DMS 273 (cell line): ENCODE measurements around the gene CHML.

Experiments used
- DNase-seq: peaks from one replicate; lab custom pipeline; 2025; ENCODE audit not compliant: unreplicated experiment; lab: John Stamatoyannopoulos, UW

Gene CHML

GRCh38 chr1:241624935-241625334, 15.2 kb downstream of the CHML start:
- DNase-seq, result no peak

DNA sequence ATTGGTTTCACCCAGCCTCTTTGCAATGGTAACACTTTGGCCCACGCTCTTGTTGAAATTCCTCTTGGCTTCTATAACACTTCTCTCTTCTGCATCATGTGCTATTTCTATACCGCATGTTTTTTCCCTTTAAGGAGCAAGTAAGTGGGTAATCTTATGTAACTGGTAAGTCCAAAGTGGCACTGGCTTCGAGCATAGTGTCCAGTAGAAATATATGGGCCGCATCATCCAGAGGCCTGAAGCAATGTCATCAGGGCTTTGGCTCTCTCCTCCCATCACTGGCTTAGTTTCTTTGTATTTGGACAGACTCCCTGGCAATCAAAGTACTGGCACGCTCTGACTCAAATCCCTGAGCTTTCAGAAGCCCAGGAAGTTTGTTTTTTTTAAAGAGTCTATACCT, 17.5 kb downstream of the CHML start:
- DNase-seq, result no peak

- no peak for DNase-seq
These were observed 22.7 kb downstream of the CHML start for GRCh38 chr1:241617426-241617825.

- no peak for DNase-seq
These were observed 24.9 kb downstream of the CHML start for GRCh38 chr1:241615043-241615974.

- no peak for DNase-seq
These were observed 25.6 kb downstream of the CHML start for GRCh38 chr1:241614572-241614971.

DNA sequence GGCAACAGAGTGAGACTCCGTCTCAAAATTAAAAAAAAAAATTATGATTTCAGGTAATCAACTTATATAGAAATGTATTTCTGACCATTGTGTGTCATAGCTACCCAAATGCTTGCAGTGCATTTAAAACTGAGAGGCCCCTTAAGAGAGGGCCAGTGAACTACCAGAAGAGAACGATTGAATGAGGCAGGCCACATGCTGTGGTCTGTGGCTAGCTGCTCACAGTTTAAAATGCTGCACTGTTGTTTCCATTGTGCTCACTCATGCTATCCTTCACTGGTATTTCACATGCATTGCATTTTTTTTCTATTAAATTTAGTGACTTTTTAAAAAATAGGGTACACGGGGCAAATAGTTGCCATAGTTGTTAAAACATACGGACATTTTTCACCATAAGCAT, 26.0 kb downstream of the CHML start:
- no peak for DNase-seq

DNA sequence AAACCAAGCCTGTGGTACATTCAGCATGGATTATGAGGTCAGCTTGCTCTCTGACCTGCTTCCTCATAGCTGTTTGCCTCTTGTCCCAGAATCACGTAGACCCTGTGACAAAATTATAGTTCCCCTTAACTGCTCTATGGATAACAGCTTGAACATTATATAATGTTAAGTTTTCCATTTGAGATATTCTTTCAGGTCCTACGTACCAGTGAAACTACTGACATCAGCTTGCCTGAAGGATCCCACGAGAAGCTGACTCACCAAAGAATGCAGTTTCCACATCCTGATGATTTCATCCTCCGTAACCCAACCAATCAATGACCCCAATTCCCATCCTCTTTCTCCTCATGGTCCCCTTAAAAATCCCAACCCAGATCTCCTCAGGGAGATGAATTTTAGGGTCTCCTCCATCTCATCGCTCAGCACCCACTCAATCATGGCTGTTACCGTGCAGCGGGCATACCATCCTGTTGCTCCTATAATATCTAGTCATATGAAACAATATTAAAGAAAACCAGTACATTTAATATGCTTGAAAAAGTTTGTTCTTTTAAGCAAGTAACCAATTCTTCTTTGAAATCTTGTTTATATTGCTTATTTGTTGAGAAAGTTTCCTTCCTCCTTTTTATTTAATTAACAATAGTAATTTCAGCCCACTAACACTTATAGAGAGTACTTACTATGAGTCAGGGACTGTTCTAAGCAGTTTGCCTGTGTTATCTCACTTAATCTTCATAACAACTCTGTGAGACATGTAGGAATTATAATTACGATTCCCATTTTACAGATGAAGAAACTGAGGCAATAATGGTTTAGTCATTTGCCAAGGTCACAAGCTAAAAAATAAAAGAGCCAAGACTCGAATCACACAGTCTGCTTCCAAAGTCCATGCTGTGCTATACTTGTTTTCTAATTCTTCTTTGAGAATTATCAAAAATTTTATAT, 27.4 kb downstream of the CHML start:
- DNase-seq, result no peak

DNA sequence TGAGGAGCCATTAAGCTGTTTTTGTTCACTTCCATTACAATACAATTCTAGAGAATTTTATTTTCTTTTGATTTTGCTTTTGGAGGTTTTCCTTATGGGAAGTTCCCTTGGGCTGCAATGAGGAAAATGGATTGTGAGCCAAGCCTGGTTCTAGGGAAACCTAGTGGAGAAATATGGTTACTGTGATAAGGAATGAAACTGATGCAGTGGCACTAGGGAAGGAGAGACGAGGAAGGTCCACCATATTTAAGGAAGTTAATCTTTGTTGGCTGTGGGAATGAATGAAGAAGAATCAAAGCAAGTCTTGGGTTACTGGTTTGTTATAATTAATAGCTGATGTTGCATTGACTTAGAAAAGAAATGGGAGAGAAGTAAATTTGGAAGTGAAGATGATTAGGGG, 28.4 kb downstream of the CHML start:
- DNase-seq, result no peak

DNA sequence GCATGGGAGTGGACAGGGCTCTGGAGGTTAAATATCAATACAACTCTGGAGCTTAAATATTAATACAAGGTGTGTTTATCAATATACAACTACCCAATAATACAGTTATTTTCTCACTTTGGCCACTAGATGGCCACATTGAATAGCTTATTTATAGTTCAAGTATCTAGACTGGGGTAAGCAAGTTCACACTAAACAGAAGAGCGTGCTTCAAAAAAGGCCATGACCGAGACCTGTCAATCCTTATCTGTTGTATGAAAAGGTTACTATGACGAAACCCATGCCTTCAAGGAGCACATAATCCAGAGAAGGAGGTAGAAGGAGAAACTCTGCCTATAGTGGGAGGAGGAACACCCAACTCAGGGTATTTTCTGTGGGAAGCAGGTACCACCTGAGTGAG, 29.1 kb downstream of the CHML start:
- DNase-seq, result peak; percentile 83

GRCh38 chr1:241610056-241610815, 29.9 kb downstream of the CHML start:
- peak; percentile 91 for DNase-seq

- no peak for DNase-seq
These were observed 31.7 kb downstream of the CHML start for GRCh38 chr1:241608379-241609033.

- DNase-seq, result no peak
These were observed 32.7 kb downstream of the CHML start for GRCh38 chr1:241607497-241607896.

- no peak for DNase-seq
These were observed 33.6 kb downstream of the CHML start for GRCh38 chr1:241606544-241606943.

- DNase-seq, result peak; percentile 21
These were observed 34.9 kb downstream of the CHML start for GRCh38 chr1:241605146-241605805.

- DNase-seq, result no peak
These were observed 36.4 kb downstream of the CHML start for GRCh38 chr1:241603731-241604245.

DNA sequence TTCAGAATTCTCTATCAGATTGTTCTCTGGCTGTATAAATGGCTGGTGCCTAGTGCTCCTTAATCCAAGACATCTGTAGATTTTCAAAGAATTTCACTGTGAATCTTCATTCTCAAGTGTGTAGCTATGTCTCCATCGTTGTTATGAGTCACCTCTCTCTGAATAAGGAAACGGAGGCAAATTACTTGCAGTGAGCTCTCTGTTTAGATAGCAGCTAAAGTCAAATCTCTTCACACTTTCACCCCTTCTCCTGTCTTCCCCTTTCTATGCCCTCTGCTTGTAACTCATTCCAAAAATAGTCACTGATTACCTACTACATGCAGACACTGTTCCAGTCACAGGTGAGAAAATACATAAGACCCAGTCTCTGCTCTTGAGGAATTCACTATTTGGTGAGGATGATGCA, 39.7 kb downstream of the CHML start:
- no peak for DNase-seq

DNA sequence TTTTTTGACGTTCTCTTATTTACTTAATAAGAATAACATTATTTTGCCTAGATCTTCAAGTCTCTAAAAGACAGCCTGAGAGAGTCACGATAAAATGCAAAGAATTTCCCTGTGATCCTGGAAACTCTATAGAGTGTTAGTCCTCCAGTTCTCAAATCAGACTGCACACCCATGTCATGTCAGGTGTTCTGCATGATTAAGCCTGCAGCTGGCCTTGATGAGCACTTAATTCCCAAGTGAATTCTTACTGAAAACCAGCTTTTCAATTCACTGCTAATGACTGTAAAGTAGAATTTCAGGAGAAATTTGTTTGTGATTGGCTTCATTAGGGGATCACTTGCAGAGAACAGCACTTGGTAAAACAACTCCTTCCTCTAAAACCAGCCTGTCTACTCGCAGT, 41.9 kb downstream of the CHML start:
- DNase-seq, result no peak

DNA sequence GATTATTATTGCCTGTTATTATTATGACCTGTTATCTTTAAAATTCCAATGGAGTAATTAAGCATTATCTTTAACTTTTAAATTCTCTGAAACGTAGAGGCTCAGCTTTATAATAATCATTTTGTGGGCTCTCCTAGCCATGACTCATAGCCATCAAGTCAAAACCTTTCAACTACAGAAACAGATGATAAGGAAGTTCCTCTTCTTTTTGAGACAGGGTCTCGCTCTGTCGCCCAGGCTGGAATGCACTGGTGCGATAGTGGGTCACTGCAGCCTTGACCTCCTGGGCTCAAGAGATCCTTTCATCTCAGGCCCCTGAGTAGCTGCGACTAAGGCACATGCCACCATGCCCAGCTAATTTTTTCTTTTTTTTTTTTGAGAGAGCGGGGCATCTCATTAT, 43.5 kb downstream of the CHML start:
- DNase-seq, result no peak

- no peak for DNase-seq
These were observed 47.0 kb downstream of the CHML start for GRCh38 chr1:241593186-241593585.
